Hematopoietic multipotent progenitor cell treated with erythropoietin and hydrocortisone succinate and interleukin-3 and kit ligand, for 8 days (in vitro differentiated cells): ENCODE results near the gene RGL1.

Experiments
- DNase-seq: peaks from one replicate; pipeline ENCODE4 v3.0.0-alpha.2; 2015

RGL1 gene

GRCh38 chr1:183893561-183894289 lies 88.8 kb downstream of the RGL1 start:
- DNase-seq, result no peak

- no peak for DNase-seq
Observed at GRCh38 chr1:183894290-183894565, 89.3 kb downstream of the RGL1 start.

- DNase-seq, result peak; percentile 42
Observed at GRCh38 chr1:183896466-183897048, 91.6 kb downstream of the RGL1 start.

DNA sequence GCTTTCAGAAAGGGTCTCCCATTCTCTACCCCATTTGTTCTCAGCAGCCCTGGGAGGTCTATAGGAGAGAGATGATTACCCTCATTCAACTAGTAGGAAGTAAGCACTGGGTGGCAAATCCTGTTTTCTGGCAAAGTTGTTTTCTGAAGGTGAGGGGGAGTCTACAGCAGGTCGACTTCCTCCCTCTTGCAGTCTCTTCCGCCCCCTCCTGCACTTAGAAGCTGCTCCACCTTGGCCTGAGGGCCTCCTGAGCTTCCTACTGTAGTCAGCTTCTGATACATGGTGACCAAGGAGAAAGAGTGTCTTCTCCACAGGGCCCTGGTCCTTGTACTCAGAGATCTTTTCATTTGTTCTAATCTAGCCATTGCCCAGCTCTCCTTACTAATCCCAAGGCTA lies 93.1 kb downstream of the RGL1 start:
- no peak for DNase-seq

- DNase-seq, result no peak
Observed at GRCh38 chr1:183898610-183899009, 93.7 kb downstream of the RGL1 start.

DNA sequence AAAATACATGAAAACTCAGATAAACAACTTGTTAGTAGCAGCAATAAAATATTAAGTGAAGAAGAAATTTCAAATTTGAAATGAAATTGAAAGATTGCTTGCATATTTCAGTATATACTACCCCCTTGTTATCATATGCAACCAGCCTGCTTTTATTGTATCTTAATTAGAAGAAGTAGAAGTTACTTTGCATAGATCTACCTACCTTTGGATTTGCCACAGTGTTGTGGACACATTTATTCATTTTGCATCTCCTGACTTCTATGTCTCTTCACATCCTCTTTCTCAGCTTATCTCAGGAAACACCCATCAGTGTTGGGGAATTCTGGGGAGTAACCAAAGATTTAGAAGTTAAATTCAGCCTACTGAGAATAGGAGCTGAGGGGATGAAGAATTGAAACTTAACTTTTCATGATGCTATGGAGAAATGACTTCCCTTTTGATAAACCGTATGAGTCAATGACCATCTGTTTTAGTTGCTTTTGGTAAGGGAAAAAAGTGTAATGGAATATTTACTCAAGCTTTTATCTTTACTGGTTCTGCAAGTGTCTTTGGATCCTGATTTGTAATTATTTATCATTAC lies 96.9 kb downstream of the RGL1 start:
- no peak for DNase-seq

- no peak for DNase-seq
Observed at GRCh38 chr1:183903101-183903500, 98.2 kb downstream of the RGL1 start.

GRCh38 chr1:183905508-183906113 lies 100.7 kb downstream of the RGL1 start:
- DNase-seq, result no peak

DNA sequence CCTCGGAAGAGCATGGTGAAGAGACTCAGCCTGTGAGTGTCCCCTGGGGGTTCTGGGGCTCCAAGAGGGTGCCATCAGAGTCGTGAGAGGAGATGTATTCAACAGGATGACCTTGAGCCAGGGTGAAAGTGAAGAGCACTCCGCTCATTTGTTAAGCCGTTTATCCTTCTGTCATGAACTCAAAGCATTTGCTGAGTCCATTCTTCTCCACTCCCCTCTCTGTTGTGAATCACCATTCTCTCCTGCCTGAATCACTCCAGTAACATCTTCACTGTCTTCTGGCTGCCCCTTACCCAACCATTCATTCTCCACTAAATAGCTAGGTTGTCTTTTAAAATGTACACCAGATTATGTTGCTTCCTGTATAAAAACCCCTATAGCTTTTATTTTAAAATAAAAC lies 102.2 kb downstream of the RGL1 start:
- DNase-seq, result no peak

DNA sequence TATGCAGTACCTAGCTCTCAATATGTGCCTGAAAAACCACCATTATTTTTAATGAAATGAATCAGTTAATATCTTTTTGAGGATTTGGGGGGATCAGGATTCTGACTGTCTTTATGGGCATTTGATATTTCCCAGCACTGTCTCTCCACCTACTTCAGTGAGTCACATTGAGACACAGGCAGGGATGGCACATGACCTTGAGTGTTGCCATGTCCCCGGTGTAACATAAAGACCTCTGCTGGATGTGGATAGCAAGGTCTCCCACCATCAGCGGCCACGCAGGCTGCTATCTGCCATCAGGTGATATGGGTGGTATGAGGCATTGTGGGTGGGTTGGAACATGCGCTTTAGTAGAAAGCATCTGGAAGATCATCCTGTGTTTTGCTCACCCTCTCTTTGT lies 103.2 kb downstream of the RGL1 start:
- peak; percentile 17 for DNase-seq

DNA sequence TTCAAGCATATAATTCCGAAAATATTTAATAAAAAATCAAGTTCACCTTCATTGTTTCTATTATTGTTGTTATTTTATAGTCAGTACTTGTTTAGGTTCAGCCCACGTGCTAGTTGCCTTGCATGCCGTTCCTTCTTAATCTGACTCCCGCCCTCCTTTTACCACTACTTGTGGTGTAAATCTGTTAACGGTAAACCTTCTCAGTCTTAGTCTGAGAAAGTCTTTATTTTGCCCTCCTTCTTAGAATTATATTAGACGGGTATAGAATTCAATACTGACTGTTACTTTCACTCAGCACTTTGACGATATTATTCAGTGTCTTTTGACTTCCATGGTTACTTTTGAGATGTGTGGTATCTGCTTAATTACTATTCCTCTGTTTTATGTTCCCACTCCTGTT lies 104.8 kb downstream of the RGL1 start:
- no peak for DNase-seq

DNA sequence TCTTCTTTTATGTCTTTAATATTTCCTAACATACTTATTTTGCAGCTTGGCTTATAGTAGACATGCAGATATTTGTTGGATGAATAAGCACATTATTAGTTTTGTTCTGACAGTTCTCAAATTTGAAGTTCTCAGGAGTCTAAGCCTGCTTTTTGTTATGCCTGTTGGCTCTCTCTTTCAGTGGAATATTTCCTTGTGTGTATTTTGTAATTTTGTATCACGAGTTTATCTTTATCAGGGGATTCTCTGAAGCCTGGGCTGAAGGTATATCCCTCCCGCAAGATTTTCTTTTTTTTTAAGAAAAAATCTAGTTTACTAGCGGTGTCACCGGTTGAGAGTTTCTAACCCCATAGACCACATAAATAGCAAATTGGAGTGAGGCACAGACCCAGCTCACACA lies 105.9 kb downstream of the RGL1 start:
- no peak for DNase-seq

- no peak for DNase-seq
Observed at GRCh38 chr1:183911285-183911684, 106.4 kb downstream of the RGL1 start.

DNA sequence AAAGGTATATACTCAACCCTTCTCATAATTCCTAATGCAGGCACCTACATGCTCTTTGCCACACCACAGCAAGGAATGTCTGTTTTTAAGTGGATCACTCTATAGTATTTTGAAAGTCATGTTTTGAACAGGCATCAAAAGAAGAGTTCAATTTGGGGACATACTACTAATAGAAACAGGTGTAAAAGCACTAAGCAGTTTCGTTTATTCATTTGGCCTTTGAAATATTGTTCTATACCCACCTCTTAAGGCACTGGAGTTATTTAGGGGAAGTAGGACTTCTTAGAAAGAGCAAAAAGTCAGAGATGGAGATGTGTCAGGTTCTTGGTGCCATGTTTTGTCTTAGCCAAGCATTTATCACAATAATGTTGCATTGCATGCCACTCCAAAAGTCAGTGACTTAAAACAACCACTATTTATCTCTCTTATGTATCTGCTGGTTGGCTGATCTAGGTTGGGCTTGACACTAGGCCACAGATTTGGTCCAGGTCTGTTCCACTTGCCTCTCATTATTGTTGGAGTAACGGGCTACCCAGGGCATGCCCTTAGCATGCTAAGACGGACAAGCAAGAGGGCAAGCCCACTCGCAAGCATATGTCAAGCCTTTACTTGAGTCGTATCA lies 107.5 kb downstream of the RGL1 start:
- no peak for DNase-seq

GRCh38 chr1:183913567-183913993 lies 108.7 kb downstream of the RGL1 start:
- DNase-seq, result no peak

DNA sequence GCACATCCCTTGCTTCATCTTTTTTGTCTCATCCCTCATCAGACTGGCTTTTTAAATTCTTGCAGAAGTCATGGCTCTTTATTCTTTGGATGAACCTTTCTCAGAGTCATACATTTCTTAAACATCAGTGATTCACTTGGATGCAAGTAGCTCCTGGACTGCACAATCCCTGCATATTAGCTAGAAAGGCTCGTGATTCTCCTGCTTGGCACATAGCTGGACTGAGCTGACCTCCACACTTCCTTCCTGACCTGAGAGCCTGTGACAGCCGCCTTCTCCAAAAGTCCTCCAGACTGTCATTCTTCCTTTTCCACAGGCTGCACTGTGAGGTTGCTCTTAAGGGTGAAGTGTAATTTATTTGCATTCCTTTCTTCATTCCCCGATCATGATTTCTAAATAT lies 109.4 kb downstream of the RGL1 start:
- no peak for DNase-seq

DNA sequence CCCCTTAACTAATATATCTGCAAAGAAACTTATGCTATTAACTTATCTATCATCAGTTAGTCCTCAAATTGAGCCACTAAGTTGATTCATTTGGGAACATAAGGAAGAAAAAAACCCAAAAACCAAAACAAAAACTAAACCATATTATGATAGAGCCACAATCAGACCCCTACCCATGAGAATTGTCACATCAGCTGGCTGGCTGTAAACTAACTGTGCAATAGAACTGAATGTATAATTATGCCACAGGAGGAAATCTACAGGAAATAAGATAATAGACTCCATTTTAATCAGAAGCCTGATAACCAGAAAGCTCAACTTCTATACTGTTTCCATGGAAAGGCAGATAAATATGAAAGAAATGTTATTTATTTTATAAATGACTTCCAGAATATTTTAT lies 110.0 kb downstream of the RGL1 start:
- DNase-seq, result no peak

DNA sequence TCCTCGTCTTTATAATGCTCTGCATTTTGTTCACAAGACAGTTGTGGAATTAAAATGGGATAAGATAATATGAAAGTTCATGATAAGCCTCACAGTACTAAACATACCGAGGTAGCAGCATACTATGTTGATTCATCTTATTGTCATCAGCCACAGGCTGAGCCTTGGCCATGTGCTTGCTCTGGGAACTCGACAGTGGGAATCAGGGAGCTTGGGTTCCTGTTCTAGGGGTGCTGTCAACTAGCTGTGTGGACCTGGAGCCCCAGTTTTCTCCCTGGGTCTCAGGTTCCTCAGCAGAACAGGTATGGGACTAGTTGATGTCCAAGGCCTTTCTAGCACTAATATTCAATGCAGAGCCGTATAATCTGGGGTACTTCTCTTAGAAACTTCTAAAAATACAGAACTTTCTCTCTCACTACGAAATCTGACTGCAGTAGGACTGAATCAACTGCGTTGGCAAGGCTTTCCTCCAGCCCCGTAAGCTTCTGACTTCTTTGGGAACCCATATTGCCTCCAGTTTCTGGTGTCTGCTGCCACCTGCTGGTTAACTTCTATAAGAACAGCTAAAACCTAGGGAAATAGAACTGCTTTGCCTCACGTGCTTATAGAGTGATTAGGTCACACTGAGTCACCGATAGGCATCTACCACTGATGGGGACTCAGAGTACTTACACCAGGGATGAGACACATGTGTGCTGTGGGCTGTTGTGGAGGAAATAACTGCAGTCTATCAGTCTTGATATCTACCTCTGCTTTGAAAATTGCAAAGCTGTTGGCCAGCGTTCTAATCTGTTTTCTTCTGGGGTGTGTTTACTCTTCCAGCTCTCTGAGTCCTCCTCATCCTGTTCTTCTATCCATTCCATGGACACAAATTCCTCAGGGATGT lies 110.9 kb downstream of the RGL1 start:
- peak; percentile 90 for DNase-seq

- no peak for DNase-seq
Observed at GRCh38 chr1:183916574-183916973, 111.7 kb downstream of the RGL1 start.

- DNase-seq, result no peak
Observed at GRCh38 chr1:183918589-183918988, 113.7 kb downstream of the RGL1 start.

DNA sequence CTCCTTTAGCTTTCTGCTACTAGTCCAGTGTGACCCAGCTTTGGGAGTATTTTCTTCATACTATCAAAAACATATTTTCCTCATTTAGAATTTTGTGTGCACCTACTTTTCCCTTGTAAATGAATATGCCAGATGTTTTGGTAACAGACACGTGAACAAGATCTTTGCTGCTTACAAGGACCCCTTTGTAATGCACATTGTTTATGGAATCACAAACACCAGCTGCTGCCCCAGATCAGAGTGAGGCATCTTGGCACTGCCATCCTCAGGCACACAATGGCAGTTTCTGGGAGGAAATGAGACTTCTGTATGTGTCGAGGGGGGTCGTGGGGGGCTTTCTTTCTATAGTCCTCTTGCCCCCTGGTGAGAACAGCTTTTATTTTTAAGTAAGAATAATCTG lies 115.7 kb downstream of the RGL1 start:
- DNase-seq, result no peak

DNA sequence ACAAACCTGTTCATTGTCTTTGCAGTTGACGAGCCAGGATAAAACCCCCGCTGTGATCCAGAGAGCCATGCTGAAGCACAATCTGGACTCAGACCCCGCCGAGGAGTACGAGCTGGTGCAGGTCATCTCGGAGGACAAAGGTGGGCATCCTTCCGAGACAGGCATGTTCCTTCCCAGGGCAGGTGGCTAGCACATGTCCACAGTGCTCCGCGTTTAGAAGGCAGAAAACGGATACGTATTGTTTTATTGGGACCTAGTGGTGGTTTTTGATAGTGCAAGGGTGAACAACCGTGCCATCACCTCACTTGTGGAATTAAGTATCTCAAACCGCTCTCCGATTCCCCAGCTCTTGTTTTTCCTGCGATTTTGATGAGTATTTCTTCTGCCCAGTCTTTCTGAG lies 117.3 kb downstream of the RGL1 start:
- no peak for DNase-seq

DNA sequence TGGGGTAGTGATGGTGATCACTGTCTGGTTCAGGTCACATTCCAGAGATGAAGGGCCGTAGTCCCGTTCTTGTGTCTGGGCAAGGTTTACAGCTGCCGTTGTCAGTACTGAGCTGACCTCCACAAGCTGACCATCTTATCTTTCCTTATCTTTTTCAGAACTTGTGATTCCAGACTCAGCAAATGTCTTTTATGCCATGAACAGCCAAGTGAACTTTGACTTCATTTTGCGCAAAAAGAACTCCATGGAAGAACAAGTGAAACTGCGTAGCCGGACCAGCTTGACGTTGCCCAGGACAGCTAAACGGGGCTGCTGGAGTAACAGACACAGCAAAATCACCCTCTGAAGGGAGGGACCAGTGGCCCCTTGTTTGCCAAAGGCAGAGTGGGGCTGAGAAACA lies 121.0 kb downstream of the RGL1 start:
- no peak for DNase-seq
